Epidermal melanocyte (primary cell): Measurements from ENCODE around the gene BICC1.

Source experiments
- DNase-seq: peaks from one replicate; pipeline ENCODE4 v3.0.0; 2011; ENCODE audit warnings: low spot score; ENCODE audit not compliant: insufficient read length

Gene BICC1

DNA sequence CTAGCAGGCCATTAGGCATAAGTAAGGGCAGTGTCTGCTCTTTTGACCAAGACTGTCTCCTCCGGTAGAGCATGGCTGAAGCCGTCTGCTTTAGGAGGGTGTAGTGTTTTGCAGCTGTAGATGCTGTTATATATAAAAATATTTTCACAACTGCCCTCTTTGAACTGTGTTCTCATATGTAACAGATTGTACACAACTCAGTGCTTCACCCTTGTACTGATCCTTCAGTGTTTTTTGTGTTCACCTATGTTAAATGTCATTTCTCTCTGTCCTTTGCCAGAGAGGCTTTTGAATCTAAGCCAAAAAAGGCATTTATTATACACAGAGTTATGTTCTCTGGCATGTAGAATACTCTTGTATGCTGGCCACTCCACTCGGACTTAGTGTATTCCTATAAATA, 135.5 kb downstream of the BICC1 start:
- no peak for DNase-seq

DNA sequence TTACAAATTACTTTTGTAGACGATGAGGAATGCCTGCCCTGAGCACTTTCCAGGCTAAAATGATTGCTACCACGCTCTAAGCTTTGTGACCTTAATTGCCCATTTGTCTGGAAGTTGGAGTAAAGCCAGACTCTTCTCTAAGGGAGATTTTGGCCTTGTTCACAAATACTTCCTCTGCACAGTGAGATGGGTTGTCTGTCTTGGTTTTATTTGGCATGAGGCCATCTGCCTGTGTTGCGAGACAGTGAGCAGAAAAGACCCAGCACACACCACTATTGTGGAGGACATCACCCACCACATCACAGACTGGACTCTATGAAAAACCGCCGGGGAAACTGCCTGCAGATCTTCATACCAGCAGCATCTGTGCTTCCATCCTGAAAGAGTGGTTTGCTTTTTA, 138.4 kb downstream of the BICC1 start:
- peak; percentile 43 for DNase-seq

DNA sequence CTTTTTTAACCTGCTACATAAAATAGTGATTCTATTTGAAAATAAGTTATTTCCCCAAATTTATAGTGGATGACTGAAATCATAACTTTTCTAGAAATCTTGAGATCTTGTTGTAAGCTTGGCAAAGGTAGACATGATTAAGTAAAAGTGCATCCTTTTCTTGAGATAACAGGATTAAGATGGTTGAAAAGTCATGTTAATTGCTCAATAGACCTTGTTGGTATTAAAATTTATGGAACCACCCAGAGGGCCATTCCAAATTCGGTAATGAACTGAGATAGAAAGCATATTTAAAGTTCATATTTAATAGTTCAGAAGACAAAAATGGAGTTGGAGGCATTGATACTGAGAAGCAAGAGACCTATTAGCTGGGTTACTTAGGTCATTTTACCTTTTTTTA, 139.1 kb downstream of the BICC1 start:
- DNase-seq, result no peak

DNA sequence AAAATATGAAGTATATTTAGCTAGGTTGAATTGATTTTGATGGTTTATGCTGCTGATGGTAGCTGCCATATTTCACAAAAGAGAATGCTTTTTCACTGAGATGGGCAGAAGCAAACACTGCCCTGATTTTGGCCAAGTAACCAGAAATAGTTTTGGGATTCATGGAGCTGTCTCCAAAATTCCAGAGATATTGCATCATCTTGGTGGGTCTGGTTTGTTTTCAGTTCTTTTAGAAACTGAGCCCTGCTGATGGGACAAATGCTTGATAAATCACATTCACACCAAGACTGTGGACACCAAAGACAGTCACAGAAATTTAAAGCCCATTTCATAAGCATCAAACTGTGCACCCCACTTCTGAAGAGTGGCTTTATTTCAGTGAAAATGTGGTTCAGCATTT, 140.5 kb downstream of the BICC1 start:
- DNase-seq, result no peak

DNA sequence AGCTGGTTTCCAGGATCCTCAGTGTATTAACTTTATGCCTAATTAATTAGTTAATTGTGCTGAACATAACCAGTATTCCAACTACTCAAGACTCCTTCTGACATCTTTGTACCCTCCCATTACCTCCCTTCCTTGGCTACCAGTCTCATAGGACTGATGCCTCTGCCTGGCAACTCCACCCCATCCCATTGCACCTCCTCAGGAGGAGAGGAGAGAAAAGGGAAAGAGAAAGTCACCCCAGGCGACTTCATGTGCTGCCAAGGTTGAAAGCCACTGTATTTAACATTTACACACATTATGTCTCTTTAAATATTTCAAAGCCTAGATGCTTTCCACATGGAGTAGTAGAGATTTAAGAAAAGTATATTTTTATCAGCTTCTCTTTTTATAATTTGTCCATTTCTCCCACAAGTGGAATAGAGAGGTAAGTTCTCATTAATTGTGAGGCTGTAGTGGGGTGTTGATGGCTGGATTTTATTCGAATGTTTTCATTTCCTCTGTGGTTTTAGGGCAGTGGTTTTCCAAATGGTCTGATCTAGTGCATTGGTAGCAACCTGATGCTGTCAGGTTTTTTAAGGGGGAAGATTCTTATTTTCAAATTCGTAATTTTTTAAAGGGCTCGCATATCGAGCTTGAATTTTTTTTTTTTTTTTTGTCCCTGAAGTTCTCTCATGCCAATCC, 148.0 kb downstream of the BICC1 start:
- DNase-seq, result no peak

DNA sequence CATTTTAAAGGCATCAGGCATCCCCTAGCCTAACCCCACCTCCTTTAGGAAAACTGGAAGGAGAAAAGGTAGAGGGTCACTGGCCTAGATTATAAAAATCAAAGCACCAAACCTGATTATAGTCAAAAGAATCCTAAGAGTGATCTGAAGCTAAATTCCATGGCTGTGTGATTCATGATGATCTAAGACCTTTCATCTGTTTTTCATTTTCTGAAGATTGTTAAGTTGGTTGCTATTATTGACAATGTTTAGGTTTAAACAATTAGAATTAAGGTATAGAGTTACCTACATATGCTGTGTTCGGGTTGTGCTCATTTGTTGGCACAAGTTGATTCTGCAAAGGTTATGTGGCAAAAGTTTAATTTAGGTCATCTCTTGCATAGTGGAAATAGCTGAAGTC, 148.7 kb downstream of the BICC1 start:
- no peak for DNase-seq

DNA sequence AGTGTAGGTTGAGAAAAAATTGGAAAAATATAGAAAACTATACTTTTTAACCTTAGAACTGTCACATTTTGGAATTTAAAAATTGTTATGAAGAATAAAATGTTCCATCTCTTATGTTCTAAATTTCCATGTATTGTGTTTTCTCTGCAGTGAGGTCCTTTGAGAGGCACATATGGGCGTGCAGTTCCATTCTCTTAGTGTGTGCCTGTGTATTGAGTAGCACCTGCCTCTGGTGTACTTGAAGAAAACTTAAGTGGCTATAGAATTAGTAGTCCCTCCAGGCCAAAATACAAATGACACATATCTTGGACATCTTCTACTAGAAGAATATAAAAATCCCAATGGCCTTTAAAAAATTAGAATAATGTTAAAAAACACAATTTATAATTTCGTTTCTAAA, 149.2 kb downstream of the BICC1 start:
- no peak for DNase-seq

DNA sequence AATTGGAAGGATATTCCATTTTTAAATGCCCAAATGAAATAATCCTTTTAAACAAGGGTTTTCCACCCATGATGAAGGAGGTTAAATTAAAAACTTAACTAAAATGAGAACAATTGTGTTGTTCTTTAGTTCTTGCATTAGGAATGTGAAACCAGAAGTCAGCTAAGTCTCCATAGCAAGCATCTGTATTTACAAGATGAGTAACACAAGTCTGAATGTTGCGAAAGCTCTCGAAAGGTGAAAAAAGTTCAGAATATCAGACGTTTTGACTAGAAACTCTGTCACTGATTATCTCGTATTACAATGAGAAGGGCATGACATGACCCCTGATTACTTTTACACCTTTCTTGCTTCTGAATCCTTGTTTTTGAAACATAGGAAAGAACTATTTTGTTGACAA, 149.6 kb downstream of the BICC1 start:
- DNase-seq, result no peak

DNA sequence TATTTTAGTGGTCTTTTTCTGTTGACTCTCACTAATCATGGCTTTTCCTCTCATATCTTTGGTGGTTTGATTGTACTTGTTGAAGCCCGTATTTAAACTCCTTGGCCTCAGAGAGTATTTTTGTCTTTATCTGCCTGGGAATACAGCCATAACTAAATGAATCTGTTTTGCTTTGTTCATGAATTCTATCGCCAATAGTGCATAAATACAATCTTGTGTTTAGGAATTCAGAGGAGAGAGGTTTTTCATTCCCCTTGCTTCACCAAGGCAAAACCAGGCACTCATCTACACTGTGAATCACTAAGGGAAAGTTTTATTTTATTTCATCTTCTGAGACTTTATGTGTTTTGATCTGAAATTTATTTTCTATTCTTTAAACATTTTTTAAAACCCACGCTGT, 152.7 kb downstream of the BICC1 start:
- no peak for DNase-seq

DNA sequence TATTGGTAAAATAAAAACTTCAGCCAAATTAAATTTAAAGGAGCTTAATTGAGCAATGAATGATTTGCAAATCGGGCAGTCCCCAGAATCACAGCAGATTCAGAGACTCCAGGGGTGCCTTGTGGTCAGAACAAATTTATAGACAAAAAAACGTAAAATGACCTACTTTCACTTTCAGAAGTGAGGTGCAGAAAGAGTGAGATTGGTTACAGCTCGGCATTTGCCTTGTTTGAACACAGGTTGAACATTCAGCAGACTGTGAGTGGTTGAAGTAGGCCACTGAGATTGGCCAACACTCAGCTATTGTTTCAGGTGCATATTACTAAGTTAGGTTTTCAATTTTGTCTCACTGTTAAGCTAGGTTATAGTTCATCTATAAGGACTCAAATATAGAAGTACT, 153.4 kb downstream of the BICC1 start:
- DNase-seq, result no peak

DNA sequence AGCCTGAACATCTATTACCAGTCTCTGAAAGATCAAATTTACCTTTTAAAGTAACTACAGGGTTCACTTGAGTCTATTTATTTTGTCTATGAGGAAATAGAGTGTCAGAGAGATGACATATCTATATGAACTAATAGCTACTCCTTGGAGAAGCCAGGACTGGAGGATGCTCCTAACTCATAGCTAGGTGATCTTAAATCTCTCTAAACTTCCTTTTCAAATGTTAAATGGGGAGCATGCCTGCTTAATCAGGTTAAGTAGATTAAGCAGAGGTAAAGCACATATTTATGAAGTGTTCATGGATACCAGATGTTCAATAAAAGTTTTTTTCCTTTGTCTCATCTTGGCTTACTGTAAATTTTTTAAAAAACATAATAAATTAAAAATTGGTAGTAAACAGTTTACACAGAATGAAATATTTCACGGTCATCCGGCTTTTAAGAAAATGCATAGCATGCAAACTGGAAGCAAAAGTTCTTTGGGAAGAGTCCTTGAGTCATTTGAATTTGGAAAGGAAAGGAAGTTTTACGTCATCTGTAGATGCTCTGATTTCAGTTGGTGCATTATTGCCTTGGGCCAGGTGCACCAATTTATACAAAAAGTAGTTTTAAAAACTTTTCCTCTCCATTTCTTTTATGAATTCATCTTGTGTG, 155.1 kb downstream of the BICC1 start:
- DNase-seq, result no peak

DNA sequence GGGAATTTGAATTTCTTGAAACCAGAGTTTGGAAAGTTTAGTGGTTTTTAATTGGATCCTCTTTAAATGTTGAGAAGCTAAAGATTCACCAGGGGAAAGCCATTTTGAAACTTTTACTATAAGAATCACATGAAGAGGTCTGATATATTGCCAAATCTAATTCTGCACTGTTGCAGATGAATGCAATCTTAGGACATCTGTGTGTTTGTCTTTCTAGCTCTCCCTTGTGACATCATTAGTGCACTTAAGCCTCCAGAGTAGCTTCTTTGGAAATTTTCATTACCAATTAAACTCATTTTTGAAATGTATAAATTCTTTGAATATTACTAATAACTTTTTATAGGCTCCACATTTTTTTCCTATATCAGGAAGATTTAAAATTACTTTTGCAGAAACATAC, 160.2 kb downstream of the BICC1 start:
- no peak for DNase-seq

DNA sequence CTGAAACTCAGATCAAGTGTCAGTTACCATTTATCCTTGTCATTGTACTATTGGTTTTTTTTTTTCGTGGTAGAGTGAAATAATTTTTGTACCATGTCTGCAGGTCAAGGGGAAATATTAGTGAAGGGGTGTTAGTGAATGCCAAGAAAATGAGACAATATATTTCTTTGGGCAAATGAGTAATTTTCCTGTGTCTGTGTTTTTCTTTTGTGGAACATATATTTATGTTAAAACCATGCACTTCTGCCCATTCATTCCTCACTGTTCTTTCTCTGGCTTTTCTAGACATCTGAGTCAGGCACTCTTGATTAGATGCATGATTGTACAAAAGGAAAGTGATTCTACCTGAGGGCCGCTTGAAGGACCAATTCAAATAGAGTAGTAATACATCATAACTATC, 161.6 kb downstream of the BICC1 start:
- DNase-seq, result no peak

DNA sequence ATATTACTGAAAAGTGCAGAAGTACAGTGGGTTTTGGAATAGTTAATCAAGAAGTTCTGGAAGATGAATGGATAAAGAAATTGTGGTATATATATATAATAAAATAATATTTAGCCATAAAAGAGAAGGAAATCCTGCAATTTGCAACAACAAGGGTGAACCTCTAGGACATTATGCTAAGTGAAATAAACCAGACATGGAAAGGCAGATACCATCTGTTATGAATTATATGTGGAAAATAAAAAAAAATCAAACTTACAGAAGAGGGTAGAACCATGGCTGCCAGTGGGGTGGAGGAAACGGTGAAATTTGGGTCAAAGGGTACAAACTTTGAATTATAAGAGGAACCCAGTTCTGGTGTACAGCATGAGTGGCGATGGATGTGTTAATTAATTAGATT, 162.6 kb downstream of the BICC1 start:
- no peak for DNase-seq

DNA sequence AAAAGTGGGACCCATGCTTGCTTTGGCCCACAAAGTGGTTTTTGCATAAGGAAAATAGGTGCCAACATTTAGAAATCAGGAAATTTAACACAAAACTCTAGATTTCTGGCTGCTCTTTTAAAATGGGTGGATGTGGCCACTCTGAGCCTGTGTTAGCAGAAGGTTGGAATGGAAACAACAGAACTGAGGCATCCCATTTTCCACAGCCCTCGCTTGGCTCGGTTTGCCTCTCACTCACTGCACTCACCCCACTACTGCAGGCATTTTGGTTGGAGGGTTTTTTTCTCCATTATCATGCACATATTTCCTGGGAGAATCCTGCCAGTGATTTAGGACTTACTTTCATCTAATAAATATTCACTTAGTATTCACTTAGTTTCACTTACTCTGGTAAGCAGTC, 178.9 kb downstream of the BICC1 start:
- no peak for DNase-seq

DNA sequence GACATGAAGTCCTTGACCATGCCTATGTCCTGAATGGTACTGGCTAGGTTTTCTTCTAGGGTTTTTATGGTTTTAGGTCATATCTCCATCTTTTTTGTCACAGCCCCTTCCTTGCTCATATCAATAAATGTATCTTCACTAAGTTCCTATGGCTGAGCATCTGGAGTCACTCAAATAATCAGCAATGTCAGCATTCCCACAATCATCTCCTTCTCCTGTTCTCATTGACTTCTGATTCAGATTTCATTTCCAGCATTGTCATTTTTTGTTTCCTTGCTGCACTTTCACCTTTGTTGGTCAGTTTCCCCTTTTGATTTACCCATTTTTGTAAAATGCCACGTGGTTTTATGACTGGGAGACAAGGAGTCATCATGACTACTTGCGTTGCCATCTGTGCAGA, 181.2 kb downstream of the BICC1 start:
- DNase-seq, result no peak

DNA sequence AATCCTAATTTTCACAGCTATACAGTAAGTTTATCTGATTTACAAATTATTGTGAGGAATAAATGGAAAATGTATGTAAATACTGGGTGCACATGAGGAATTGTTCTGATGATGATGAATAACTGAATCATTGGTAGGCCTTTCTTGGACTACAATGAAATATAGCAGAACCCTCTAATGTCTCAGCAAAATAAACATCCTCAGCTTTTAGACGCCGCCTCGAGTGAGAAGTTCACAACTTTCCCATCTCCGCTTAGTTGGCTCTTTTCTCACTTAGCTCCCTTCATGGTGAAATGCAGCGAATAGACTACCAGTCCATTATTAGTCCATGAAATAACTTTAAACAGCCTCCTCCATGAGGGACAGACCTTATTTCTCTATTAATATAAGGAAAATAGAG, 182.3 kb downstream of the BICC1 start:
- DNase-seq, result no peak

DNA sequence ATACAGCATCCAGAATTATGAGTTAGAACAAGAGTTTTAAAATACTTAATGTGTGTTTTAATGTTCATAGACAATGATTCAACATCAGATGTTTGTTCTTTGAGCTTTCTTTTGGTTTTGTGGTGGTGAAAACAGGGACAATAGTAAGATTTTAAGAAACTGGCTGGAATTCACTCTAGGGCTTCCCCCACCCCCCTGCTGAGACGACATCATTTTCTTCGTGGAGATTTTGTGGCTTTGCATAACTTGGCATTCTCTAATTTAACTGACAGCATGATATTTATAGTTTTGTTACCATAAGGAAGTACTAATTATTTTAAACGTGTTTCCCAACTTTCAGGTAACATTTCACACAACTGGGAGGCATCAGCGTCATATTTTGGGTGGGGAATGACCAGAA, 184.1 kb downstream of the BICC1 start:
- DNase-seq, result no peak

DNA sequence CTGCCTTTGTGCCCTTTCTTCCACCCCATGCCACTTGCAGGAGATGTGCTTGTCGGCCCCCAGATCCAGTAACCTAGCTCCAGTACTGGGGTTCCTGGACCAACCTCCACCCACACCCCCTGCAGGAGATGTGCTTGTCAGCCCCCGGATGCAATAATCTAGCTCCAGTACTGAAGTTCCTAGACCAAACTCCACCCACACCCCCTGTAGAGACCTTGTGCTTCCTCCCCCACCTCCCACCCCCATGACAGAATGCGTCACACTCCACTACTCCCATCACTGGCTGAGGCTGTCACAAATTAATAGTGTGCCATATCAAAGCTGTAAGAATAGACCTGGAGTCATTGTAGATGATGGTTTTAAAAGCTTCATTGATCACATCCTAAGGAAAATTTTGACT, 185.0 kb downstream of the BICC1 start:
- no peak for DNase-seq

DNA sequence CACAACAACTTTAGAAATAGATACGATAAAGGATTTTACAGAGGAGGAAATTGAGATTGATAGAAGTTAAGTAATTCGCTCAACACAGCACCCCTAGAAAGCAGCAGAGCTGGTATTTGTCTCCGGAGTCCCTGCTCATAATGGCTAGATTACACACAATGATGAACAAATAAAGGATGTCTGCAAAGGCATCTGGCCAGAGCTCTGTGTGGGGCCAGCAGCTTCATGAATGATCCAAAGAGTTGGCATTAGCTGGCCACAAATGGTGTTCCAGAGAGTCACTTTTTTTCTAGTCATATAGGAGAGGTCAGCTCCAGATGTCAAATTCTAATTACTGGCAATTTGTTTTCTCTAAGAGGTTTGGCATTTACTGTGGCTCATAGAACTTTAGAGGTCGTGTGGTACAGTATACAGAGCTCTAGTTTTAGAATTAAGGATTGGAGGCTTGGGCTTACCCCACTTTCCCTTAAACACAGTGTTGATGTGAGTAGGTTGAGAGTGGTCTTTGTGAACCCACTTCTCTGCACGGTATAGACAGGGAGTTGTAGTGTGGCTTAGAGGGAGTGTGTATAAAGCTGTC, 186.2 kb downstream of the BICC1 start:
- no peak for DNase-seq

DNA sequence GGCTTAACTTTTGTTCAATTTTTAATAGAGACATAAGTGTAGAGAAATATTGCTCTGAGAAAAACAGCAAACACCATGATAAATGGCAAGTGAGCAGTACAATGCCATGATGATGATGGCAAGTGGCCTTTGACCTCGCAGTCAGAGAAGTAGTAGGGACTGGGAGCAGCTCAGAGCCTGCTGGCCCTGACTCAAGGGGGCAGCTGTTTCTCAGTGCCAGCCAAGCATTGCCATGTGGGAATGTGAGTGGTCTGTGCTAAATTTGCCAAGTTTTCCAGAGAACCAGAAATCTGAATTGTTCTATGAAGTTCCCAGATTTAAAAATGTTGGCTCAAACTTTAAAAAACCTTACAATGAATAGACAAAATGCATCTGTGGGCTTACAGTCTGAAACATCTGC, 187.9 kb downstream of the BICC1 start:
- DNase-seq, result no peak

DNA sequence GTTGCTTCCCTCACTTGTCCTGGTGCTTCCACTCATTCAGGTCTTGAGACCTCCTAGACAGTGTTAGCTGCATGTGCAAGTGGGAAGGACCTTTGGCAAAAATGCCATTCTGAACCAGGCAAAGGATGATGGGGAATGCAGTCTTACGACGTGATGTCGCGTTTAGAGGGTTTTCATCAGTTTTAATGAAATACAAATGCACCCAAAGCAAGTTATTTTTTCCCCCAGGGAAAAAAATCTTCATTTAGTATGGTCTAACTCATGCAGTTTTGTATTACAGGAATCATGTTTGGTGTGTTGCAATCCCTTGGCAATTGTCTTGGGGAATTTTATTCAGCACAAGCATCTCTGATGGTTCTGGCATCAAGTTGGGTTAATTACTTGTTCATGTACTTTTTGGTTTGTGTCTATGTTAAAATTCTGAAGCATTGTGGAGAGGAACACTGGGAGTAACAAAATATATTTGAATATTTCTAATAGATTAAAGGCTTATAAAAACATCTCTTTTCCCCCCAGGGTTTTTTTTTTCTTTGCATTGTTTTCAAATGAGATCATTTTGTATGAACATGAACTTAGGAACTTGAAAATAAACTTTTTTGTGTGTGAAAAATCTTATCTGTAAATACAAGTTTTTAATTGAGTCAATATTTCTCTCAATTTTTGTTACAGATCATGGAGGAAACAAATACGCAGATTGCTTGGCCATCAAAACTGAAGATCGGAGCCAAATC, 188.9 kb downstream of the BICC1 start:
- DNase-seq, result peak; percentile 35

DNA sequence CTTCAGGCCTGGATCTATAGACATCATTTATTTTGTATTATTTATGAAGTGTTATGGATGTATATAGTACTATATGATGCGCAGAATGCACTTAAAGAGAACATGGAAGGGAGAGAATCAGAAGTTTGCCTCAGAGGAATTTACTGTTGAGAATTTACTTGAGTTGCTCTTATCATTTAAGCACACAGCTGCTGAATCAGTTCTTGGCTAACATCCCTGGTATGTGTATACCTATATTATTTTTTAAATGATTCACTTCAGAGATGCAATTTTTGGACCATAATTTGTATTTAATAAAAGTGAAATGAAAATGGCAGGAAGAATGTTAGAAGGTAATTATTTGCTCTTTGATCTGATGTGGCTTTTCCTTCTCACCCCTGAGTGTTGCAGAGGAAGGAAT, 191.6 kb downstream of the BICC1 start:
- DNase-seq, result no peak
